HCT116 (cell line): ENCODE data around the gene SEC14L6.

Experiments used
- CTCF ChIP-seq, 3 experiments: fragments of 200-600 bp in 1 of 3; sonication (generic) in 1 of 3; IDR thresholded peaks in 2 of 3; conservative IDR thresholded peaks in 1 of 3; 2 replicates each; pipeline ENCODE4 v1.5.1; 2012 to 2017; ENCODE audit warnings: low read depth in 2 of 3, low read length in 2 of 3, antibody characterized with exemption in 1 of 3, borderline replicate concordance in 1 of 3, control low read depth in 1 of 3, mild to moderate bottlenecking in 1 of 3, mixed read lengths in 1 of 3, mixed run types in 1 of 3, moderate library complexity in 1 of 3; ENCODE audit not compliant: insufficient read depth in 1 of 3
- EGR1 ChIP-seq: IDR thresholded peaks from 2 replicates; pipeline ENCODE4 v1.6.1; 2012; ENCODE audit warnings: low read depth
- POLR2A ChIP-seq: IDR thresholded peaks from 2 replicates; pipeline ENCODE4 v1.7.0; 2011; ENCODE audit warnings: borderline replicate concordance; ENCODE audit not compliant: insufficient read depth, insufficient read length; ENCODE audit errors: extremely low read depth
- TCF7L2 ChIP-seq: IDR thresholded peaks from 2 replicates; pipeline ENCODE4 v1.7.0; 2011; ENCODE audit warnings: borderline replicate concordance, inconsistent platforms; ENCODE audit not compliant: insufficient read depth, insufficient read length; ENCODE audit errors: extremely low read depth
- ZBTB33 ChIP-seq: IDR thresholded peaks from 2 replicates; pipeline ENCODE4 v1.6.1; 2011; ENCODE audit warnings: mild to moderate bottlenecking, low read length, moderate library complexity; ENCODE audit not compliant: insufficient replicate concordance; ENCODE audit errors: extremely low read depth

- TF ChIP-seq POLR2A (no peak), TCF7L2 (no peak), ZBTB33 (no peak), CTCF (IDR thresholded peaks at IDR 0.05 in 2 of 3, conservative IDR thresholded peaks at IDR 0.05 in 1 of 3; ENCODE audit: borderline replicate concordance in 1 of 3, insufficient read depth in 1 of 3, low read depth in 2 of 3, low read length in 2 of 3) (no peak), EGR1 (no peak)
Observed at GRCh38 chr22:30568137-30568805, 21.7 kb upstream of the SEC14L6 start.
